H1 (cell line): ENCODE measurements around the gene CWC15. TPM values are rescaled to one million over a fixed set of nuclear protein-coding genes. Genes with fewer than 3 reads are reported as not detected.

Experiments
- CTCF ChIA-PET: fragments of 300-600 bp; sonication (Branson Sonifier 250); formaldehyde crosslinking; loops from one replicate; lab custom pipeline; 2021; ENCODE audit not compliant: partially characterized antibody; lab: Charles Lee
- POLR2A ChIA-PET: fragments of 300-600 bp; sonication (Branson Sonifier 250); formaldehyde crosslinking; loops from one replicate; lab custom pipeline; 2021; ENCODE audit warnings: inconsistent platforms; ENCODE audit not compliant: partially characterized antibody; lab: Charles Lee
- DNase-seq, 2 experiments: peaks; one replicate each; pipeline versions ENCODE4 v3.0.0 to v3.0.0-alpha.2; 2010 to 2022; ENCODE audit warnings: low spot score in 2 of 2, low read depth in 1 of 2, mixed read lengths in 1 of 2
- FAIRE-seq: peaks from 2 replicates; lab custom pipeline; 2011; peaks lifted over from hg19 to GRCh38; lab: Jason Lieb, UNC
- H2AFZ ChIP-seq: 2 replicates; pipeline ENCODE4 v1.8.1; 2012; ENCODE audit warnings: low read length, inconsistent platforms
- H2AK5ac ChIP-seq: 2 replicates; pipeline ENCODE4 v1.6.1; 2013; ENCODE audit warnings: low read depth, low read length
- H2BK120ac ChIP-seq: replicated peaks from 2 replicates; pipeline ENCODE3; 2013; ENCODE audit warnings: low read depth, low read length, inconsistent platforms
- H2BK12ac ChIP-seq: 2 replicates; pipeline ENCODE4 v1.6.1; 2013; ENCODE audit warnings: low read depth, low read length
- H2BK15ac ChIP-seq: 2 replicates; pipeline ENCODE4 v1.6.1; 2013; ENCODE audit warnings: low read length
- H2BK20ac ChIP-seq: 2 replicates; pipeline ENCODE4 v1.6.1; 2013; ENCODE audit warnings: low read length
- H2BK5ac ChIP-seq: 2 replicates; pipeline ENCODE4 v1.6.1; 2013; ENCODE audit warnings: low read depth, low read length
- H3K14ac ChIP-seq: 2 replicates; pipeline ENCODE4 v1.6.1; 2013; ENCODE audit warnings: inconsistent platforms; ENCODE audit not compliant: insufficient read length
- H3K18ac ChIP-seq: 2 replicates; pipeline ENCODE4 v1.6.1; 2013; ENCODE audit warnings: low read length; ENCODE audit errors: extremely low read depth
- H3K23ac ChIP-seq: 2 replicates; pipeline ENCODE4 v1.6.1; 2013; ENCODE audit warnings: inconsistent platforms; ENCODE audit not compliant: insufficient read length
- H3K23me2 ChIP-seq: 2 replicates; pipeline ENCODE4 v1.6.1; 2013; ENCODE audit warnings: low read depth, low read length
- H3K27ac ChIP-seq: 2 replicates; pipeline ENCODE4 v1.6.1; 2011; ENCODE audit warnings: low read depth, low read length, inconsistent platforms
- H3K27me3 ChIP-seq, 4 experiments: replicated peaks in 1 of 4; 1 replicate in 1 of 4; 2 replicates in 3 of 4; pipeline versions ENCODE4 v1.6.1 to v1.8.1; 2011 to 2013; ENCODE audit warnings: low read length in 3 of 4, mild to moderate bottlenecking in 3 of 4, inconsistent platforms in 2 of 4, mixed read lengths in 2 of 4, moderate library complexity in 1 of 4; ENCODE audit not compliant: control insufficient read depth in 3 of 4, insufficient read depth in 3 of 4; ENCODE audit errors: extremely low read depth in 1 of 4
- H3K36me3 ChIP-seq, 4 experiments: 2 replicates each; pipeline versions ENCODE4 v1.6.1 to v1.8.1; 2011 to 2013; ENCODE audit warnings: mild to moderate bottlenecking in 4 of 4, low read length in 3 of 4, moderate library complexity in 2 of 4, control low read depth in 1 of 4, inconsistent platforms in 1 of 4; ENCODE audit not compliant: insufficient read depth in 4 of 4, control insufficient read depth in 2 of 4
- H3K4ac ChIP-seq: replicated peaks from 2 replicates; pipeline ENCODE3; 2013; ENCODE audit warnings: low read length, low read depth, mixed read lengths, inconsistent platforms; ENCODE audit not compliant: insufficient read length
- H3K4me1 ChIP-seq, 4 experiments: replicated peaks in 1 of 4; 1 replicate in 1 of 4; 2 replicates in 3 of 4; pipeline versions ENCODE4 v1.6.1 to v1.8.1; 2011 to 2013; ENCODE audit warnings: low read length in 3 of 4, inconsistent platforms in 2 of 4, mixed read lengths in 1 of 4; ENCODE audit not compliant: insufficient read depth in 4 of 4, control insufficient read depth in 3 of 4
- H3K4me2 ChIP-seq, 2 experiments: 2 replicates each; pipeline versions ENCODE4 v1.6.1 to v1.8.1; 2011 to 2013; ENCODE audit warnings: low read depth in 2 of 2, low read length in 2 of 2, control low read depth in 1 of 2, inconsistent platforms in 1 of 2, mild to moderate bottlenecking in 1 of 2; ENCODE audit not compliant: insufficient read depth in 1 of 2
- H3K4me3 ChIP-seq, 4 experiments: fragments of 200-600, 300-600 bp in 1 of 4; sonication (generic), shearing (Covaris generic), sonication (Bioruptor Twin) in 1 of 4; 2 replicates each; pipeline versions ENCODE4 v1.5.1 to v1.8.1; 2011 to 2016; ENCODE audit warnings: low read length in 4 of 4, low read depth in 3 of 4, control low read depth in 2 of 4, inconsistent platforms in 2 of 4, mild to moderate bottlenecking in 2 of 4, mixed read lengths in 1 of 4, moderate library complexity in 1 of 4; ENCODE audit not compliant: insufficient read depth in 2 of 4; ENCODE audit errors: extremely low read depth in 1 of 4
- H3K56ac ChIP-seq: replicated peaks from 2 replicates; pipeline ENCODE3; 2013; ENCODE audit warnings: low read depth, mild to moderate bottlenecking, mixed read lengths, low read length, inconsistent platforms; ENCODE audit not compliant: insufficient read length
- H3K79me1 ChIP-seq: 2 replicates; pipeline ENCODE4 v1.6.1; 2013; ENCODE audit warnings: low read depth, low read length, control low read depth
- H3K79me2 ChIP-seq, 2 experiments: 2 replicates each; pipeline versions ENCODE4 v1.6.1 to v1.8.1; 2012 to 2013; ENCODE audit warnings: low read length in 2 of 2, mild to moderate bottlenecking in 2 of 2, inconsistent platforms in 1 of 2; ENCODE audit not compliant: insufficient read depth in 2 of 2, control insufficient read depth in 1 of 2
- H3K9ac ChIP-seq, 4 experiments: replicated peaks in 1 of 4; 1 replicate in 1 of 4; 2 replicates in 3 of 4; pipeline versions ENCODE4 v1.6.1 to v1.8.1; 2011 to 2013; ENCODE audit warnings: low read depth in 3 of 4, low read length in 3 of 4, control low read depth in 2 of 4, mild to moderate bottlenecking in 2 of 4, moderate library complexity in 2 of 4, inconsistent platforms in 1 of 4; ENCODE audit errors: extremely low read depth in 1 of 4
- H3K9me3 ChIP-seq, 2 experiments: 2 replicates each; pipeline versions ENCODE4 v1.6.1 to v1.8.1; 2012 to 2013; ENCODE audit warnings: mild to moderate bottlenecking in 2 of 2, moderate library complexity in 2 of 2, control low read depth in 1 of 2, inconsistent platforms in 1 of 2, low read depth in 1 of 2, low read length in 1 of 2, mixed read lengths in 1 of 2; ENCODE audit not compliant: insufficient read depth in 2 of 2
- H4K20me1 ChIP-seq, 2 experiments: replicated peaks in 1 of 2; 2 replicates each; pipeline versions ENCODE3 to v1.8.1; 2011 to 2013; ENCODE audit warnings: inconsistent platforms in 2 of 2, low read length in 2 of 2, mild to moderate bottlenecking in 1 of 2; ENCODE audit not compliant: insufficient read depth in 2 of 2, control insufficient read depth in 1 of 2
- H4K5ac ChIP-seq: 2 replicates; pipeline ENCODE4 v1.6.1; 2013; ENCODE audit warnings: low read length, low read depth, mixed read lengths, inconsistent platforms; ENCODE audit not compliant: insufficient read length
- H4K8ac ChIP-seq: 2 replicates; pipeline ENCODE4 v1.8.0; 2013; ENCODE audit warnings: mild to moderate bottlenecking, moderate library complexity, low read length, inconsistent platforms; ENCODE audit not compliant: insufficient read depth; ENCODE audit errors: extremely low read depth
- H4K91ac ChIP-seq: replicated peaks from 2 replicates; pipeline ENCODE3; 2013; ENCODE audit warnings: low read length, mixed read lengths, inconsistent platforms; ENCODE audit not compliant: insufficient read length
- ASH2L ChIP-seq: fragments of 200-600, 300-600 bp; sonication (generic); IDR thresholded peaks from one replicate; pipeline ENCODE4 v1.7.1; 2017; ENCODE audit warnings: low read length
- BRCA1 ChIP-seq: IDR thresholded peaks from 2 replicates; pipeline ENCODE4 v1.6.1; 2012; ENCODE audit warnings: low read depth, low read length, improper control_type of control experiment
- KDM1A ChIP-seq: fragments of 200-600, 300-600 bp; sonication (generic); IDR thresholded peaks from 2 replicates; pipeline ENCODE4 v1.7.1; 2016; ENCODE audit warnings: mild to moderate bottlenecking, low read length, borderline replicate concordance
- NRF1 ChIP-seq: IDR thresholded peaks from 2 replicates; pipeline ENCODE4 v1.6.1; 2011; ENCODE audit warnings: mild to moderate bottlenecking, low read depth, low read length, improper control_type of control experiment
- POLR2AphosphoS5 ChIP-seq: IDR thresholded peaks from 2 replicates; pipeline ENCODE4 v1.6.1; 2011; ENCODE audit warnings: low read depth, low read length
- RBBP5 ChIP-seq: IDR thresholded peaks from 2 replicates; pipeline ENCODE4 v1.7.1; 2012; ENCODE audit warnings: low read depth, mild to moderate bottlenecking, inconsistent platforms, low read length, moderate library complexity, borderline replicate concordance
- SIX5 ChIP-seq: IDR thresholded peaks from 2 replicates; pipeline ENCODE4 v1.6.1; 2011; ENCODE audit warnings: mild to moderate bottlenecking, low read depth, low read length
- SP4 ChIP-seq: IDR thresholded peaks from 2 replicates; pipeline ENCODE4 v1.6.1; 2012; ENCODE audit warnings: low read length, inconsistent platforms
- WGBS, 2 experiments: shearing (Covaris generic) in 1 of 2; methylation state at CpG; one replicate each; pipeline versions ENCODE4 v1.1.6 to v1.1.7; 2013 to 2015; ENCODE audit warnings: low lambda C conversion rate in 2 of 2, mixed read lengths in 2 of 2, inconsistent platforms in 1 of 2, low coverage in 1 of 2, missing lambda C conversion rate in 1 of 2; ENCODE audit not compliant: insufficient replicate concordance in 2 of 2, insufficient coverage in 1 of 2, insufficient read length in 1 of 2; ENCODE audit errors: extremely low coverage in 1 of 2, missing lambda C conversion rate in 1 of 2; 5-methylcytosine and 5-hydroxymethylcytosine counted together
- polyA plus RNA-seq, 7 experiments: library from polyadenylated mRNA; depleted of rRNA in 3 of 7; stranded (reverse) in 5 of 7; unstranded in 2 of 7; fragments of >200 nt in 5 of 7; fragments of 200-250 nt in 2 of 7; gene quantifications; 1 replicate in 5 of 7; 2 replicates in 1 of 7; 4 replicates in 1 of 7; pipeline versions ENCODE4 v1.2.1 to v1.2.3, GENCODE V29; 2011 to 2013; ENCODE audit warnings: missing spikeins in 2 of 7, mixed read lengths in 2 of 7
- total RNA-seq: library from RNA; stranded (reverse); fragmentation: NEBNext Ultra II Directional; extraction: Animal tissue kit (Norgen Biotek cat#: 25700); gene quantifications from 2 replicates; pipeline ENCODE4 v1.2.1, GENCODE V29; 2021
- TF ChIP-seq, protein P1 (sequence below): IDR thresholded peaks from 2 replicates; pipeline ENCODE4 v1.6.1; 2012; ENCODE audit warnings: inconsistent platforms
- TF ChIP-seq, protein P2 (sequence below): IDR thresholded peaks from 2 replicates; pipeline ENCODE4 v1.6.1; 2012; ENCODE audit warnings: low read length, inconsistent platforms
- TF ChIP-seq, protein P3 (sequence below): IDR thresholded peaks from 2 replicates; pipeline ENCODE4 v1.6.1; 2011; ENCODE audit warnings: low read length, improper control_type of control experiment

Gene CWC15
- total and polyA plus RNA-seq, 2 of the 8 experiments (the other 6 are each of a cell fraction or from before 2014, with no cell fraction given), result 15.7 to 59.4 TPM

DNA sequence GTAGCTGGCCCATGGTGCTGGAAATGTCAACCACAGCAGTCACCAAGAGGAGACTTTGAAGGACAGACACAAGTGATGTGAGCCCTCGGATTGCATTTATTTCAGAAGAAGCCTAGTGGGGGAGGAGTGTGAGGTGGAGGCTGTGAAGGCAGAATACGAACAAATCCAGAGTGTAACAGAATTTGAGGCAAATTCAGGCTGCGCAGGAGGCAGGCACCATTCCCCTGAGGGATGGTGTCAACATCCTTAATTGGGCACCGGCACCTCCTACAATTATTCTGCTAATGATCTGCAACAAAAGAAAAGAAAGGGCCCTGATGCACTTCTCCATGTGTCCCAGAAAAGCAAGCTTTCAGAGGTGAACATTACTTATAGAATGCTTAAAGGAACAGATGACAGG, 32.2 kb downstream of the CWC15 start:
- Histone ChIP-seq H2BK15ac (no peak overlapping the region), H3K56ac (no peak overlapping the region), H3K27ac (no peak overlapping the region), H4K5ac (no peak overlapping the region), H3K23ac (no peak overlapping the region), H3K18ac (no peak overlapping the region), H2BK20ac (no peak overlapping the region), H4K8ac (no peak overlapping the region), H2AFZ (0 out of 2 replicates have a peak overlapping the region, but pooled peaks have one; percentile 70), H3K23me2 (no peaks in the 10 kb centered on the region; the same call in 1 of the 2 replicates), H2BK12ac (no peak overlapping the region), H3K4me3 (no peak overlapping the region), H3K9ac (no peak overlapping the region), H3K4me1 (no peaks in the 10 kb centered on the region; a peak in 1 of 7 replicates), H2AK5ac (no peak overlapping the region), H4K20me1 (no peaks in the 10 kb centered on the region), H3K79me2 (no peaks in the 10 kb centered on the region), H2BK5ac (no peak overlapping the region), H3K9me3 (no peaks in the 10 kb centered on the region), H3K4me2 (no peak overlapping the region), H3K4ac (no peak overlapping the region), H4K91ac (no peak overlapping the region), H3K14ac (no peak overlapping the region), H3K79me1 (no peaks in the 10 kb centered on the region; the same call in 1 of the 2 replicates), H3K27me3 (no peaks in the 10 kb centered on the region), H2BK120ac (no peak overlapping the region), H3K36me3 (no peaks in the 10 kb centered on the region)
- ChIA-PET POLR2A (no interaction called here), CTCF (interaction anchor here (0.6 to 0.7 kb wide), 2 partner anchors 129 to 318 kb away, joined by 3 to 5 read pairs; no protein-coding TSS in a partner anchor)
- no peak for FAIRE-seq
- 68% methylated on average over 4 of the region's 4 CpGs; no CpG with 5 or more reads in 1 of the 2 experiments for WGBS, 2 experiments
- no peak for DNase-seq
- TF ChIP-seq, protein P1, sequence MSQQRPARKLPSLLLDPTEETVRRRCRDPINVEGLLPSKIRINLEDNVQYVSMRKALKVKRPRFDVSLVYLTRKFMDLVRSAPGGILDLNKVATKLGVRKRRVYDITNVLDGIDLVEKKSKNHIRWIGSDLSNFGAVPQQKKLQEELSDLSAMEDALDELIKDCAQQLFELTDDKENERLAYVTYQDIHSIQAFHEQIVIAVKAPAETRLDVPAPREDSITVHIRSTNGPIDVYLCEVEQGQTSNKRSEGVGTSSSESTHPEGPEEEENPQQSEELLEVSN, result no peak
- no peak for TF ChIP-seq ASH2L
- TF ChIP-seq, protein P2, sequence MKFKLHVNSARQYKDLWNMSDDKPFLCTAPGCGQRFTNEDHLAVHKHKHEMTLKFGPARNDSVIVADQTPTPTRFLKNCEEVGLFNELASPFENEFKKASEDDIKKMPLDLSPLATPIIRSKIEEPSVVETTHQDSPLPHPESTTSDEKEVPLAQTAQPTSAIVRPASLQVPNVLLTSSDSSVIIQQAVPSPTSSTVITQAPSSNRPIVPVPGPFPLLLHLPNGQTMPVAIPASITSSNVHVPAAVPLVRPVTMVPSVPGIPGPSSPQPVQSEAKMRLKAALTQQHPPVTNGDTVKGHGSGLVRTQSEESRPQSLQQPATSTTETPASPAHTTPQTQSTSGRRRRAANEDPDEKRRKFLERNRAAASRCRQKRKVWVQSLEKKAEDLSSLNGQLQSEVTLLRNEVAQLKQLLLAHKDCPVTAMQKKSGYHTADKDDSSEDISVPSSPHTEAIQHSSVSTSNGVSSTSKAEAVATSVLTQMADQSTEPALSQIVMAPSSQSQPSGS, result no peak
- TF ChIP-seq POLR2AphosphoS5, result no peak
- no peak for TF ChIP-seq BRCA1
- no peak for TF ChIP-seq KDM1A
- no peak for TF ChIP-seq RBBP5
- no peak for TF ChIP-seq SIX5
- TF ChIP-seq, protein P3, sequence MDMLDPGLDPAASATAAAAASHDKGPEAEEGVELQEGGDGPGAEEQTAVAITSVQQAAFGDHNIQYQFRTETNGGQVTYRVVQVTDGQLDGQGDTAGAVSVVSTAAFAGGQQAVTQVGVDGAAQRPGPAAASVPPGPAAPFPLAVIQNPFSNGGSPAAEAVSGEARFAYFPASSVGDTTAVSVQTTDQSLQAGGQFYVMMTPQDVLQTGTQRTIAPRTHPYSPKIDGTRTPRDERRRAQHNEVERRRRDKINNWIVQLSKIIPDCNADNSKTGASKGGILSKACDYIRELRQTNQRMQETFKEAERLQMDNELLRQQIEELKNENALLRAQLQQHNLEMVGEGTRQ, result no peak
- no peak for TF ChIP-seq SP4
- no peak for TF ChIP-seq NRF1
